GM18511 (cell line): Measurements from ENCODE around the gene PCCA.
"Not testable (repeated sequence)": the region's sequence is repeated elsewhere in the genome, so short reads cannot be mapped to it uniquely, and the experiment has no call there.

Source experiments
- ATAC-seq: cut with Tn5 transposase; IDR thresholded peaks from one replicate; pipeline ENCODE4 v1.9.1; 2021; ENCODE audit warnings: mild to moderate bottlenecking, moderate library complexity; ENCODE audit not compliant: unreplicated experiment

PCCA gene

GRCh38 chr13:100300708-100301107 lies 211.8 kb downstream of the PCCA start:
- ATAC-seq: no peak

- ATAC-seq: no peak
These were observed 212.5 kb downstream of the PCCA start for GRCh38 chr13:100301418-100301817.

- ATAC-seq: no peak
These were observed 213.5 kb downstream of the PCCA start for GRCh38 chr13:100302391-100302790.

- ATAC-seq: no peak
These were observed 215.3 kb downstream of the PCCA start for GRCh38 chr13:100304229-100304628.

GRCh38 chr13:100305398-100305797 lies 216.5 kb downstream of the PCCA start:
- ATAC-seq: no peak

- ATAC-seq: no peak
These were observed 217.1 kb downstream of the PCCA start for GRCh38 chr13:100306030-100306429.

GRCh38 chr13:100306434-100306999 lies 217.6 kb downstream of the PCCA start:
- no peak for ATAC-seq

GRCh38 chr13:100314132-100314910 lies 225.4 kb downstream of the PCCA start:
- ATAC-seq: no peak

- ATAC-seq: no peak
These were observed 226.6 kb downstream of the PCCA start for GRCh38 chr13:100315522-100315921.

- ATAC-seq: not testable (repeated sequence)
These were observed 229.6 kb downstream of the PCCA start for GRCh38 chr13:100318473-100318872.

GRCh38 chr13:100323937-100324336 lies 235.0 kb downstream of the PCCA start:
- ATAC-seq: no peak

GRCh38 chr13:100330662-100331061 lies 241.8 kb downstream of the PCCA start:
- ATAC-seq: no peak

GRCh38 chr13:100333141-100333540 lies 244.2 kb downstream of the PCCA start:
- no peak for ATAC-seq

GRCh38 chr13:100334214-100334613 lies 245.3 kb downstream of the PCCA start:
- ATAC-seq: no peak

- no peak for ATAC-seq
These were observed 248.1 kb downstream of the PCCA start for GRCh38 chr13:100336795-100337516.

- no peak for ATAC-seq
These were observed 249.4 kb downstream of the PCCA start for GRCh38 chr13:100338275-100338674.

GRCh38 chr13:100339411-100339940 lies 250.6 kb downstream of the PCCA start:
- ATAC-seq: no peak

GRCh38 chr13:100340865-100341264 lies 252.0 kb downstream of the PCCA start:
- no peak for ATAC-seq

GRCh38 chr13:100341327-100341726 lies 252.4 kb downstream of the PCCA start:
- no peak for ATAC-seq

- ATAC-seq: no peak
These were observed 255.7 kb downstream of the PCCA start for GRCh38 chr13:100344544-100344943.

GRCh38 chr13:100347968-100348367 lies 259.1 kb downstream of the PCCA start:
- no peak for ATAC-seq

GRCh38 chr13:100349594-100349993 lies 260.7 kb downstream of the PCCA start:
- no peak for ATAC-seq
